Stimulated activated memory B cell treated with anti-CD40 and anti-IgM and Interleukin-4, amounts not matched to agents 10 μg/mL and 1 μg/mL and 100 μg/mL, for 72 hours (primary cell): ENCODE data around the gene PAK4.
"Not testable (repeated sequence)": the region's sequence is repeated elsewhere in the genome, so short reads cannot be mapped to it uniquely, and the experiment has no call there.

Experiments
- ATAC-seq: fragments of 150-1000 bp; cut with Tn5 transposase; 2 replicates; pipeline ENCODE4 v1.10.0; 2021
- H3K27ac Mint-ChIP-seq: one replicate; pipeline ENCODE4 v1.8.0; 2022; ENCODE audit warnings: mild to moderate bottlenecking, mixed read lengths
- H3K27me3 Mint-ChIP-seq: one replicate; pipeline ENCODE4 v1.8.0; 2022; ENCODE audit warnings: mixed read lengths
- H3K36me3 Mint-ChIP-seq: one replicate; pipeline ENCODE4 v1.8.0; 2022; ENCODE audit warnings: mixed read lengths
- H3K4me1 Mint-ChIP-seq: one replicate; pipeline ENCODE4 v1.8.0; 2022; ENCODE audit warnings: mixed read lengths
- H3K4me3 Mint-ChIP-seq: one replicate; pipeline ENCODE4 v1.8.0; 2022; ENCODE audit warnings: mild to moderate bottlenecking, moderate library complexity, mixed read lengths
- H3K9me3 Mint-ChIP-seq: one replicate; pipeline ENCODE4 v1.8.0; 2022; ENCODE audit warnings: mixed read lengths

The PAK4 gene

GRCh38 chr19:39133431-39134270, 8.1 kb downstream of the PAK4 start:
- H3K9me3 Mint-ChIP-seq: no peaks in the 10 kb centered on the region
- no peak overlapping the region for H3K27ac Mint-ChIP-seq
- no peaks in the 10 kb centered on the region for H3K27me3 Mint-ChIP-seq
- no peak overlapping the region for H3K4me3 Mint-ChIP-seq
- no peak for ATAC-seq
- H3K4me1 Mint-ChIP-seq: peaks cover 61% of the 10 kb centered on the region
- H3K36me3 Mint-ChIP-seq: peaks cover 5% of the 10 kb centered on the region

GRCh38 chr19:39135701-39136100, 10.1 kb downstream of the PAK4 start:
- ATAC-seq: no peak
- Mint-ChIP-seq H3K4me1 (peaks cover 41% of the 10 kb centered on the region), H3K27ac (no peak overlapping the region), H3K4me3 (no peak overlapping the region), H3K36me3 (peaks cover 5% of the 10 kb centered on the region), H3K27me3 (no peaks in the 10 kb centered on the region), H3K9me3 (no peaks in the 10 kb centered on the region)

- peaks cover 5% of the 10 kb centered on the region for H3K36me3 Mint-ChIP-seq
- peaks cover 41% of the 10 kb centered on the region for H3K4me1 Mint-ChIP-seq
- H3K9me3 Mint-ChIP-seq: no peaks in the 10 kb centered on the region
- no peak overlapping the region for H3K27ac Mint-ChIP-seq
- H3K27me3 Mint-ChIP-seq: no peaks in the 10 kb centered on the region
- H3K4me3 Mint-ChIP-seq: no peak overlapping the region
- no peak for ATAC-seq
Observed at GRCh38 chr19:39136225-39136940, 10.8 kb downstream of the PAK4 start.

- Mint-ChIP-seq H3K27me3 (no peaks in the 10 kb centered on the region), H3K4me1 (peaks cover 41% of the 10 kb centered on the region), H3K36me3 (peaks cover 5% of the 10 kb centered on the region), H3K4me3 (no peak overlapping the region), H3K9me3 (no peaks in the 10 kb centered on the region), H3K27ac (no peak overlapping the region)
- ATAC-seq: no peak
Observed at GRCh38 chr19:39137131-39137530, 11.5 kb downstream of the PAK4 start.

GRCh38 chr19:39138221-39139211, 12.9 kb downstream of the PAK4 start:
- H3K4me1 Mint-ChIP-seq: peaks cover 40% of the 10 kb centered on the region
- no peaks in the 10 kb centered on the region for H3K27me3 Mint-ChIP-seq
- no peaks in the 10 kb centered on the region for H3K9me3 Mint-ChIP-seq
- H3K4me3 Mint-ChIP-seq: no peak overlapping the region
- H3K27ac Mint-ChIP-seq: no peak overlapping the region
- no peak for ATAC-seq
- H3K36me3 Mint-ChIP-seq: peaks cover 5% of the 10 kb centered on the region

- no peak for ATAC-seq
- Mint-ChIP-seq H3K9me3 (no peaks in the 10 kb centered on the region), H3K4me1 (peaks cover 48% of the 10 kb centered on the region), H3K27ac (no peak overlapping the region), H3K27me3 (no peaks in the 10 kb centered on the region), H3K36me3 (peaks cover 5% of the 10 kb centered on the region), H3K4me3 (no peak overlapping the region)
Observed at GRCh38 chr19:39139305-39139874, 13.8 kb downstream of the PAK4 start.

GRCh38 chr19:39139971-39140453, 14.4 kb downstream of the PAK4 start:
- H3K36me3 Mint-ChIP-seq: peaks cover 5% of the 10 kb centered on the region
- H3K27ac Mint-ChIP-seq: no peak overlapping the region
- no peaks in the 10 kb centered on the region for H3K9me3 Mint-ChIP-seq
- peaks cover 54% of the 10 kb centered on the region for H3K4me1 Mint-ChIP-seq
- no peaks in the 10 kb centered on the region for H3K27me3 Mint-ChIP-seq
- no peak for ATAC-seq
- H3K4me3 Mint-ChIP-seq: no peak overlapping the region

GRCh38 chr19:39140594-39140993, 15.0 kb downstream of the PAK4 start:
- Mint-ChIP-seq H3K27me3 (no peaks in the 10 kb centered on the region), H3K36me3 (peaks cover 5% of the 10 kb centered on the region), H3K4me3 (no peak overlapping the region), H3K4me1 (peaks cover 58% of the 10 kb centered on the region), H3K27ac (no peak overlapping the region), H3K9me3 (no peaks in the 10 kb centered on the region)
- ATAC-seq: no peak

- H3K27me3 Mint-ChIP-seq: no peaks in the 10 kb centered on the region
- ATAC-seq: no peak
- H3K27ac Mint-ChIP-seq: no peak overlapping the region
- no peak overlapping the region for H3K4me3 Mint-ChIP-seq
- peaks cover 56% of the 10 kb centered on the region for H3K4me1 Mint-ChIP-seq
- H3K36me3 Mint-ChIP-seq: peaks cover 5% of the 10 kb centered on the region
- no peaks in the 10 kb centered on the region for H3K9me3 Mint-ChIP-seq
Observed at GRCh38 chr19:39141929-39142328, 16.3 kb downstream of the PAK4 start.

GRCh38 chr19:39142630-39143029, 17.0 kb downstream of the PAK4 start:
- Mint-ChIP-seq H3K27ac (no peak overlapping the region), H3K4me3 (no peak overlapping the region), H3K4me1 (peaks cover 56% of the 10 kb centered on the region), H3K36me3 (peaks cover 8% of the 10 kb centered on the region), H3K27me3 (no peaks in the 10 kb centered on the region), H3K9me3 (no peaks in the 10 kb centered on the region)
- ATAC-seq: no peak

- H3K9me3 Mint-ChIP-seq, H3K4me3 Mint-ChIP-seq, ATAC-seq, H3K27ac Mint-ChIP-seq, H3K36me3 Mint-ChIP-seq, H3K27me3 Mint-ChIP-seq: not testable (repeated sequence)
- H3K4me1 Mint-ChIP-seq: peaks cover 59% of the 10 kb centered on the region
Observed at GRCh38 chr19:39143757-39144289, 18.2 kb downstream of the PAK4 start.

GRCh38 chr19:39144290-39145071, 18.9 kb downstream of the PAK4 start:
- H3K27me3 Mint-ChIP-seq: no peaks in the 10 kb centered on the region
- no peak overlapping the region for H3K27ac Mint-ChIP-seq
- no peak overlapping the region for H3K4me3 Mint-ChIP-seq

GRCh38 chr19:39145180-39145953, 19.8 kb downstream of the PAK4 start:
- H3K36me3 Mint-ChIP-seq: peaks cover 5% of the 10 kb centered on the region
- no peak overlapping the region for H3K27ac Mint-ChIP-seq
- no peaks in the 10 kb centered on the region for H3K27me3 Mint-ChIP-seq
- H3K9me3 Mint-ChIP-seq: no peaks in the 10 kb centered on the region
- peak; percentile 34 for ATAC-seq
- no peak overlapping the region for H3K4me3 Mint-ChIP-seq
- peaks cover 59% of the 10 kb centered on the region for H3K4me1 Mint-ChIP-seq

More at GRCh38 chr19:39144290-39145071, 18.9 kb downstream of the PAK4 start:
- peaks cover 5% of the 10 kb centered on the region for H3K36me3 Mint-ChIP-seq
- peaks cover 59% of the 10 kb centered on the region for H3K4me1 Mint-ChIP-seq
- ATAC-seq: no peak
- no peaks in the 10 kb centered on the region for H3K9me3 Mint-ChIP-seq
